SK-N-SH (cell line): ENCODE results near the gene CCDC191. TPM values are rescaled to one million over a fixed set of nuclear protein-coding genes. Genes with fewer than 3 reads are reported as not detected.

Experiments
- CTCF ChIA-PET: fragments of 300-600, 350-600 bp; formaldehyde crosslinking; extraction: SDS; loops from one replicate; lab custom pipeline; 2021; lab: Yijun Ruan, JAX
- POLR2A ChIA-PET: fragments of 350-600 bp; sonication (Branson Sonifier 250); formaldehyde crosslinking; extraction: SDS; loops from one replicate; lab custom pipeline; 2020; ENCODE audit warnings: antibody characterized with exemption, inconsistent platforms; lab: Yijun Ruan, JAX
- DNase-seq: peaks from one replicate; pipeline ENCODE4 v3.0.0; 2012
- H2AFZ ChIP-seq: fragments of 200-600 bp; sonication (generic); 2 replicates; pipeline ENCODE4 v1.8.1; 2016; ENCODE audit warnings: antibody characterized with exemption, mild to moderate bottlenecking, low read depth
- H3F3A ChIP-seq: fragments of 200-600 bp; sonication (generic); replicated peaks from 2 replicates; pipeline ENCODE3; 2016; ENCODE audit warnings: antibody characterized with exemption, mild to moderate bottlenecking; ENCODE audit not compliant: insufficient read depth
- H3K27ac ChIP-seq, 2 experiments: fragments of 200-500 bp in 1 of 2; fragments of 200-600 bp in 1 of 2; sonication (Bioruptor generic) in 1 of 2; sonication (generic), shearing (Covaris generic) in 1 of 2; 2 replicates each; pipeline versions ENCODE4 v1.5.1 to v1.6.1; 2014 to 2016; ENCODE audit warnings: low read depth in 2 of 2, inconsistent platforms in 1 of 2, low read length in 1 of 2, mild to moderate bottlenecking in 1 of 2, mixed read lengths in 1 of 2
- H3K27me3 ChIP-seq: fragments of 200-600 bp; sonication (generic), shearing (Covaris generic); 2 replicates; pipeline ENCODE4 v1.6.1; 2016; ENCODE audit warnings: mixed run types; ENCODE audit not compliant: insufficient read depth
- H3K36me3 ChIP-seq, 2 experiments: fragments of 200-500 bp in 1 of 2; fragments of 200-600 bp in 1 of 2; sonication (Bioruptor generic) in 1 of 2; sonication (generic) in 1 of 2; replicated peaks in 1 of 2; 2 replicates each; pipeline versions ENCODE3 to v1.5.1; 2014 to 2016; ENCODE audit warnings: low read length in 1 of 2, mild to moderate bottlenecking in 1 of 2; ENCODE audit not compliant: insufficient read depth in 2 of 2, control insufficient read depth in 1 of 2
- H3K4me1 ChIP-seq, 2 experiments: fragments of 200-500 bp in 1 of 2; fragments of 200-600 bp in 1 of 2; sonication (Bioruptor generic) in 1 of 2; sonication (generic), shearing (Covaris generic) in 1 of 2; 2 replicates each; pipeline versions ENCODE4 v1.5.1 to v1.6.1; 2014 to 2016; ENCODE audit warnings: low read depth in 1 of 2, low read length in 1 of 2, mixed run types in 1 of 2; ENCODE audit not compliant: insufficient read depth in 2 of 2, control insufficient read depth in 1 of 2
- H3K4me2 ChIP-seq: fragments of 200-600 bp; sonication (generic), shearing (Covaris generic); 2 replicates; pipeline ENCODE4 v1.6.1; 2017; ENCODE audit warnings: mixed run types
- H3K4me3 ChIP-seq, 2 experiments: fragments of 200-500 bp in 1 of 2; fragments of 200-600 bp in 1 of 2; sonication (Bioruptor generic) in 1 of 2; sonication (generic), shearing (Covaris generic) in 1 of 2; 2 replicates each; pipeline versions ENCODE4 v1.5.1 to v1.8.1; 2014 to 2016; ENCODE audit warnings: low read depth in 2 of 2, inconsistent platforms in 1 of 2, low read length in 1 of 2, mild to moderate bottlenecking in 1 of 2, mixed read lengths in 1 of 2, moderate library complexity in 1 of 2
- H3K79me2 ChIP-seq: fragments of 200-600 bp; sonication (generic); 2 replicates; pipeline ENCODE4 v1.8.1; 2017; ENCODE audit warnings: mild to moderate bottlenecking; ENCODE audit not compliant: insufficient read depth
- H3K9ac ChIP-seq: fragments of 200-600 bp; sonication (generic); 2 replicates; pipeline ENCODE4 v1.6.1; 2017; ENCODE audit warnings: mixed run types
- H3K9me2 ChIP-seq: fragments of 200-600 bp; sonication (generic); 2 replicates; pipeline ENCODE4 v1.6.1; 2017; ENCODE audit warnings: mixed run types
- H3K9me3 ChIP-seq: fragments of 200-600 bp; sonication (generic); 2 replicates; pipeline ENCODE4 v1.6.1; 2017; ENCODE audit warnings: mixed run types, mild to moderate bottlenecking, moderate library complexity
- H4K20me1 ChIP-seq: fragments of 200-600 bp; sonication (generic); 2 replicates; pipeline ENCODE4 v1.6.1; 2017; ENCODE audit warnings: mild to moderate bottlenecking, mixed run types; ENCODE audit not compliant: insufficient read depth
- CTCF ChIP-seq: fragments of 200-600 bp; sonication (generic); IDR thresholded peaks from 2 replicates; pipeline ENCODE4 v1.6.1; 2017; ENCODE audit warnings: antibody characterized with exemption, mild to moderate bottlenecking, moderate library complexity
- ELF1 ChIP-seq: IDR thresholded peaks from 2 replicates; pipeline ENCODE4 v1.4.0; 2012
- EP300 ChIP-seq, 2 experiments: IDR thresholded peaks; 2 replicates each; pipeline versions ENCODE4 v1.4.0 to v1.6.1; 2012; ENCODE audit warnings: borderline replicate concordance in 1 of 2, low read depth in 1 of 2, low read length in 1 of 2
- FOSL2 ChIP-seq: IDR thresholded peaks from 2 replicates; pipeline ENCODE4 v1.4.0; 2012; ENCODE audit warnings: low read depth, mild to moderate bottlenecking, moderate library complexity, borderline replicate concordance
- FOXJ3 ChIP-seq: sonication (generic); formaldehyde crosslinking; IDR thresholded peaks from 2 replicates; pipeline ENCODE4 v1.5.1; 2020; ENCODE audit warnings: mild to moderate bottlenecking, missing genetic modification reagents
- GABPA ChIP-seq: IDR thresholded peaks from 2 replicates; pipeline ENCODE4 v1.4.0; 2012; ENCODE audit warnings: low read depth, mild to moderate bottlenecking
- JUND ChIP-seq: IDR thresholded peaks from 2 replicates; pipeline ENCODE4 v1.4.0; 2012
- PBX3 ChIP-seq: IDR thresholded peaks from 2 replicates; pipeline ENCODE4; 2012
- RAD21 ChIP-seq: IDR thresholded peaks from 2 replicates; pipeline ENCODE4 v1.6.1; 2012; ENCODE audit warnings: mild to moderate bottlenecking, low read length
- RFX5 ChIP-seq: IDR thresholded peaks from 2 replicates; pipeline ENCODE4 v1.6.1; 2012; ENCODE audit warnings: mild to moderate bottlenecking, improper control_type of control experiment, low read length
- RXRA ChIP-seq: IDR thresholded peaks from 2 replicates; pipeline ENCODE4 v1.4.0; 2012; ENCODE audit warnings: low read depth, mild to moderate bottlenecking, borderline replicate concordance
- TCF12 ChIP-seq: IDR thresholded peaks from 2 replicates; pipeline ENCODE4 v1.4.0; 2012
- TEAD4 ChIP-seq: IDR thresholded peaks from 2 replicates; pipeline ENCODE4 v1.4.0; 2012; ENCODE audit warnings: mild to moderate bottlenecking, borderline replicate concordance; ENCODE audit not compliant: insufficient read depth
- USF2 ChIP-seq: fragments of 150-350 bp; IDR thresholded peaks from 2 replicates; pipeline ENCODE4 v1.6.1; 2017; ENCODE audit warnings: antibody characterized with exemption, low read length, low read depth, borderline replicate concordance
- polyA plus RNA-seq, 3 experiments: library from polyadenylated mRNA; depleted of rRNA; stranded (reverse); fragments of >200 nt; gene quantifications; 2 replicates each; pipeline ENCODE4 v1.2.3, GENCODE V29; 2012

CCDC191 gene
- polyA plus RNA-seq, 1 of the 3 experiments (the other 2 are of a cell fraction), result 3.1 TPM

GRCh38 chr3:114081037-114081436, 24.7 kb upstream of the CCDC191 start (continued):
- TF ChIP-seq USF2, result no peak
- TF ChIP-seq CTCF, result no peak
- no peak for TF ChIP-seq JUND
- TF ChIP-seq GABPA, result no peak

- H3K27ac ChIP-seq, result peak overlapping the region; percentile 34 to 38; a peak in 2 of 4 replicates
- ChIA-PET CTCF (interaction anchor here (1.0 kb wide), 1 partner anchor 211 kb away, joined by 3 read pairs; no protein-coding TSS in a partner anchor), POLR2A (no interaction called here)
- no peak overlapping the region for H3K4me3 ChIP-seq
- no peaks in the 10 kb centered on the region for H3K9me2 ChIP-seq
- TF ChIP-seq FOSL2 (no peak), ELF1 (no peak), RAD21 (no peak), TEAD4 (no peak), PBX3 (no peak), RFX5 (no peak), USF2 (no peak), FOXJ3 (CRISPR knock-in tag) (no peak), EP300 (IDR thresholded peaks at IDR 0.05; ENCODE audit: borderline replicate concordance in 1 of 2, low read depth in 1 of 2, low read length in 1 of 2) (no peak), TCF12 (no peak), RXRA (no peak)
- H3K4me2 ChIP-seq, result peak overlapping the region; percentile 28; the same call in 1 of the 2 replicates
- DNase-seq, result no peak
- H3F3A ChIP-seq, result peaks cover 18% of the 10 kb centered on the region
- peak overlapping the region; percentile 6 for H3K9ac ChIP-seq
- no peak overlapping the region for H2AFZ ChIP-seq
- no peaks in the 10 kb centered on the region for H3K27me3 ChIP-seq
- H3K79me2 ChIP-seq, result no peaks in the 10 kb centered on the region
- H3K9me3 ChIP-seq, result no peaks in the 10 kb centered on the region
- H3K36me3 ChIP-seq, result peaks cover 40 to 56% of the 10 kb centered on the region in 2 experiments
- H3K4me1 ChIP-seq, result peaks cover 0 to 9% of the 10 kb centered on the region in 2 experiments; a peak in 3 of 4 replicates
- no peaks in the 10 kb centered on the region for H4K20me1 ChIP-seq
These were observed 23.9 kb upstream of the CCDC191 start for GRCh38 chr3:114080201-114080600.
